Chondrocyte (in vitro differentiated cells): ENCODE measurements around the gene IGFBP7. TPM values are rescaled to one million over a fixed set of nuclear protein-coding genes. Genes with fewer than 3 reads are reported as not detected.
"Not testable (repeated sequence)": the region's sequence is repeated elsewhere in the genome, so short reads cannot be mapped to it uniquely, and the experiment has no call there.

ENCODE experiments used
- DNase-seq: peaks from one replicate; pipeline ENCODE4 v3.0.0; 2021; ENCODE audit warnings: mixed read lengths, low spot score
- H3K27ac Mint-ChIP-seq: one replicate; pipeline ENCODE4 v1.8.0; 2021; ENCODE audit warnings: mild to moderate bottlenecking, moderate library complexity, mixed read lengths; ENCODE audit not compliant: unreplicated experiment
- H3K27me3 Mint-ChIP-seq: 2 replicates; pipeline ENCODE4 v1.8.0; 2021; ENCODE audit warnings: low read depth, mixed read lengths
- H3K36me3 Mint-ChIP-seq: 2 replicates; pipeline ENCODE4 v1.8.0; 2021; ENCODE audit warnings: low read depth, mixed read lengths
- H3K4me1 Mint-ChIP-seq: 2 replicates; pipeline ENCODE4 v1.8.0; 2021; ENCODE audit warnings: low read depth, mild to moderate bottlenecking, mixed read lengths
- H3K4me3 Mint-ChIP-seq: one replicate; pipeline ENCODE4 v1.8.0; 2021; ENCODE audit warnings: mild to moderate bottlenecking, moderate library complexity, mixed read lengths; ENCODE audit not compliant: unreplicated experiment
- H3K9me3 Mint-ChIP-seq: 2 replicates; pipeline ENCODE4 v1.8.0; 2021; ENCODE audit warnings: low read depth, mixed read lengths
- total RNA-seq: library from RNA; stranded (reverse); gene quantifications from 3 replicates; pipeline ENCODE4 v1.2.1, GENCODE V29; 2021
- TF ChIP-seq, protein P1 (sequence below): fragments of 200-600 bp; sonication (generic); IDR thresholded peaks from 2 replicates; pipeline ENCODE4 v1.5.0; 2021; ENCODE audit warnings: antibody characterized with exemption, mild to moderate bottlenecking, moderate library complexity

IGFBP7 gene
- total RNA-seq, 1 donor from 2014 or later = 5,125 TPM

DNA sequence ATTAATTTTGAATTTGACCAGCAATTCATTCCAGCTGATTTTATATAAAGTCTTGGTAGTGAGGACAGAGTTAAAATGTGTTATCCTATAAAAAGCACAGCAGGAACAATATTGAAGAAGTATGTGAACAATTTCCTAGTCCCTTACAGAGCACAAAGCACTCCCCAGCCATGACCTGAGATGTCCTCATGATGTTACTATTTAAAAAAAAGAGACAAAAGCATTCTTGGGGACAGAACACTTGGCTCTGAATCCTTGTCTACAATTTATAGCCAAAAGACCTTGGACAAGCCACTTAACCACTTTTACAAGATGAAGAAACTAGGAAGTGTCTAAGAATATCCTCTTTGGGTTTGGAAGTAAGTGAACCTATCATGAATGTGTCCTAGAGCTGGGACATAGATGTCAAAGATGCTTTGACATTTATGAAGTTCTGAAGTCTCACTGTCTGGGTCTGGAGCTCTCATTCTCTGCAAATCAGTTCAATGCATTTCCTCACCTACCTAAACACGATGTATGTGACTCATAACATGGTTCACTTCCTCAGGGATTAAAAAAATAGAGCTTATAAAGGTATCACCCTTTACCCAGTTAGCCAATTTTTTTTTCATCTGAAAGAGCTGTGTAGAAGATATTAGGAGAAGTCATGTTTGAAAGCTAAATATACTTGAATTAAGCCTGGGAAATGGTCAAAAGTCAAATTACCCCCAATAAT lies 61.4 kb downstream of the IGFBP7 start:
- no peak for DNase-seq
- Mint-ChIP-seq H3K27ac (peak overlapping the region; percentile 78), H3K9me3 (no peaks in the 10 kb centered on the region), H3K27me3 (no peaks in the 10 kb centered on the region), H3K36me3 (peaks cover 54% of the 10 kb centered on the region), H3K4me1 (peaks cover 95% of the 10 kb centered on the region), H3K4me3 (no peak overlapping the region)
- TF ChIP-seq, protein P1, sequence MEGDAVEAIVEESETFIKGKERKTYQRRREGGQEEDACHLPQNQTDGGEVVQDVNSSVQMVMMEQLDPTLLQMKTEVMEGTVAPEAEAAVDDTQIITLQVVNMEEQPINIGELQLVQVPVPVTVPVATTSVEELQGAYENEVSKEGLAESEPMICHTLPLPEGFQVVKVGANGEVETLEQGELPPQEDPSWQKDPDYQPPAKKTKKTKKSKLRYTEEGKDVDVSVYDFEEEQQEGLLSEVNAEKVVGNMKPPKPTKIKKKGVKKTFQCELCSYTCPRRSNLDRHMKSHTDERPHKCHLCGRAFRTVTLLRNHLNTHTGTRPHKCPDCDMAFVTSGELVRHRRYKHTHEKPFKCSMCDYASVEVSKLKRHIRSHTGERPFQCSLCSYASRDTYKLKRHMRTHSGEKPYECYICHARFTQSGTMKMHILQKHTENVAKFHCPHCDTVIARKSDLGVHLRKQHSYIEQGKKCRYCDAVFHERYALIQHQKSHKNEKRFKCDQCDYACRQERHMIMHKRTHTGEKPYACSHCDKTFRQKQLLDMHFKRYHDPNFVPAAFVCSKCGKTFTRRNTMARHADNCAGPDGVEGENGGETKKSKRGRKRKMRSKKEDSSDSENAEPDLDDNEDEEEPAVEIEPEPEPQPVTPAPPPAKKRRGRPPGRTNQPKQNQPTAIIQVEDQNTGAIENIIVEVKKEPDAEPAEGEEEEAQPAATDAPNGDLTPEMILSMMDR = no peak

DNA sequence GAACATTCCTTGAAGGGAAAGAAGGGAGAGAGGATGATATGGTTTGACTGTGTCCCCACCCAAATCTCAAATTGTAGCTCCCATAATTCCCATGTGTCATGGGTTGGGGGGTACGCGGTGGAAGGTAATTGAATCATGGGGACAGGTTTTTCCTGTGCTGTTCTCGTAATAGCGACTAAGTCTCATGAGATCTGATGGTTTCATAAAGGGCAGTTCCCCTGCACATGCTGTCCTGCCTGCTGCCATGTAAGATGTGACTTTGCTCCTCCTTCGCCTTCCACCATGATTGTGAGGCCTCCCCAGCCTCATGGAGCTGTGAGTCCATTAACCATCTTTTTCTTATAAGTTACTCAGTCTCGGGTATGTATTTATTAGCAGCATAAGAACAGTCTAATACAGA lies 63.1 kb downstream of the IGFBP7 start:
- H3K4me3 Mint-ChIP-seq = peak overlapping the region; percentile 14
- DNase-seq, H3K9me3 Mint-ChIP-seq, H3K27me3 Mint-ChIP-seq: not testable (repeated sequence)
- peaks cover 48% of the 10 kb centered on the region for H3K36me3 Mint-ChIP-seq
- H3K4me1 Mint-ChIP-seq = peaks cover 93% of the 10 kb centered on the region
- peak overlapping the region; percentile 97 for H3K27ac Mint-ChIP-seq

DNA sequence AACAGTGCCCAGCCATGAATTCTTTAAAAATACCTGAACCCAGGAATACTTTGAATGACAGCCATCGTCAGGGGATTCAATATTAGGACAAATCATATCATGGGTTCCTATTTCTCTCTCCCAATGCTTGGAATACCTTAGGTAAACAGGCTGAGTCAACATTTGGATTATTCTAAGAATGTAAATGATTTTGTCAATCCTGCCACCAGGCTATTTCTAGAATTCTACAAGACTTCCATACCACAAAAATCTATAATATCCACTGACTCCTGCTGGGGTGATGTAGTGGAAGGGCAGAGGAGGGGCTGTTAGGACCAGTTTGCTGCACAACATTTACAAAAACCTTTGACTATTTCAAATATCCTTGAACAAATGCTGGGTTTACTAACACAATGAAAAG lies 65.2 kb downstream of the IGFBP7 start:
- Mint-ChIP-seq H3K27me3 (no peaks in the 10 kb centered on the region), H3K27ac (peak overlapping the region; percentile 97), H3K9me3 (no peaks in the 10 kb centered on the region), H3K4me1 (peaks cover 95% of the 10 kb centered on the region), H3K4me3 (peak overlapping the region; percentile 17), H3K36me3 (peaks cover 47% of the 10 kb centered on the region)
- TF ChIP-seq, protein P1 = peak; percentile 59
- no peak for DNase-seq

DNA sequence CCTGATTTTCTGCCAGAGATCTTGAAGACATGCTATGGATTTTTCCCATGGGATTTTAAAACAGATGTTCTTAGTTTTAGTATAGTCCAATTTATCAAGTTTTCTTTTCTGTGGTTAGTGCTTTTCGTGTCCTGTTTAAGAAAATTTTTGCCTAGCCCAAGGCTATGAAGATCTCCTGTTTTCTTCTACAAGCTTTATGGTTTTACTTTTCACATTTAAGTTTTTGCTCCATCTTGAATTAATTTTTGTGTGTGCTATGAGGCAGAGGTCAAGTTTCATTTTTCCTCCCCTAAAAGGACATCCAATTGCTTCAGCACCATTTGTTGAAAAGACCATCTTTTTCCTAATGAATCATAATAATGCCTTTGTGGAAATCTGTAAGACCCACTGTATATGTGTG lies 65.9 kb downstream of the IGFBP7 start:
- DNase-seq = no peak

DNA sequence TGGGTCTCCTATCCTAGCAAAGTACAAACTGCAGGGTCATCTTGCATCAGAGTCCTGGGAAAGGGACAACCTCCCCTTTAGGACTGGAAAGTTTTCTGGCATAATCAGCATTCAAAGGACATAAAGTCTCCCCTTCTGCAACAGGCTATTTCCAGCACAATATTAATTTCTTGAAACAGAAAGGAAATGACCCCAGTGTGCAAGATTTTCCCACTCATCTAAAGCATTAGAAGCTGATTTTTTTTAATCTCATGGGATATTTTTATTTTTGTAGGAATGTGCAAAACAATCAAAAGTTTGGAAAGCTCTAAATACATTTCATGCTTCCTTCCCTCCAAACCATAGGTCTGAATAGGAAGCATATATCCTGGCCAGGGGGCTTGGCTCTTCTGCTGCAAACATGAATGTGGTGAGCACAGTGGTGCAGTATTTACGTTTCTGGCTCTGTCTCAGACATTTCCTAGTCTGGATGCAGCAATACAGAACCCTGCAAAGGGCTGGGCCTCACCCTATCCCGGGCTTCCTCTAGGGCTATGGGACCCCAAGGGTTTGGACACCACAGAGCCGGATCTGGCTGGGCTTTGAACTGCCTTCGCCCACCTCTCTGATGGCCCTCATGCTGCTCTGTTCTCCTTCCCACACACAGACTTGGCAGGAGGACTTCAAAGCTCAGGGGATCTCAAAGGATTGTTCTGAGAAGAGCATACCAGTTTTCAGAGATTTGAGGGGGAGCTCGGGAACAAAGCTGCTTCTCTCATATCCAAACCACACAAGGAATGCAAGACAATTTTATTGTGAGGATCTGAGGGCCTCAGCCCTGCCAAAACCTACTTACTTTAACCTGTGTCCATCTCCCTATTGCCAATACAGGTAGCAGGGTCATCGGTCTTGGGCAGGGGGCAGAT lies 66.6 kb downstream of the IGFBP7 start:
- DNase-seq = no peak
- Mint-ChIP-seq H3K4me1 (peaks cover 95% of the 10 kb centered on the region), H3K36me3 (peaks cover 47% of the 10 kb centered on the region), H3K4me3 (no peak overlapping the region), H3K9me3 (no peaks in the 10 kb centered on the region), H3K27me3 (no peaks in the 10 kb centered on the region), H3K27ac (peak overlapping the region; percentile 97)
- TF ChIP-seq, protein P1 = no peak

More for the DNA sequence above, 65.9 kb downstream of the IGFBP7 start:
- peaks cover 47% of the 10 kb centered on the region for H3K36me3 Mint-ChIP-seq
- peaks cover 95% of the 10 kb centered on the region for H3K4me1 Mint-ChIP-seq
- no peaks in the 10 kb centered on the region for H3K9me3 Mint-ChIP-seq
- TF ChIP-seq, protein P1 = no peak
- H3K4me3 Mint-ChIP-seq = no peak overlapping the region
- no peaks in the 10 kb centered on the region for H3K27me3 Mint-ChIP-seq
- peak overlapping the region; percentile 97 for H3K27ac Mint-ChIP-seq
